ENCODE measurements around the gene KDM3A.

Gene KDM3A, protein sequence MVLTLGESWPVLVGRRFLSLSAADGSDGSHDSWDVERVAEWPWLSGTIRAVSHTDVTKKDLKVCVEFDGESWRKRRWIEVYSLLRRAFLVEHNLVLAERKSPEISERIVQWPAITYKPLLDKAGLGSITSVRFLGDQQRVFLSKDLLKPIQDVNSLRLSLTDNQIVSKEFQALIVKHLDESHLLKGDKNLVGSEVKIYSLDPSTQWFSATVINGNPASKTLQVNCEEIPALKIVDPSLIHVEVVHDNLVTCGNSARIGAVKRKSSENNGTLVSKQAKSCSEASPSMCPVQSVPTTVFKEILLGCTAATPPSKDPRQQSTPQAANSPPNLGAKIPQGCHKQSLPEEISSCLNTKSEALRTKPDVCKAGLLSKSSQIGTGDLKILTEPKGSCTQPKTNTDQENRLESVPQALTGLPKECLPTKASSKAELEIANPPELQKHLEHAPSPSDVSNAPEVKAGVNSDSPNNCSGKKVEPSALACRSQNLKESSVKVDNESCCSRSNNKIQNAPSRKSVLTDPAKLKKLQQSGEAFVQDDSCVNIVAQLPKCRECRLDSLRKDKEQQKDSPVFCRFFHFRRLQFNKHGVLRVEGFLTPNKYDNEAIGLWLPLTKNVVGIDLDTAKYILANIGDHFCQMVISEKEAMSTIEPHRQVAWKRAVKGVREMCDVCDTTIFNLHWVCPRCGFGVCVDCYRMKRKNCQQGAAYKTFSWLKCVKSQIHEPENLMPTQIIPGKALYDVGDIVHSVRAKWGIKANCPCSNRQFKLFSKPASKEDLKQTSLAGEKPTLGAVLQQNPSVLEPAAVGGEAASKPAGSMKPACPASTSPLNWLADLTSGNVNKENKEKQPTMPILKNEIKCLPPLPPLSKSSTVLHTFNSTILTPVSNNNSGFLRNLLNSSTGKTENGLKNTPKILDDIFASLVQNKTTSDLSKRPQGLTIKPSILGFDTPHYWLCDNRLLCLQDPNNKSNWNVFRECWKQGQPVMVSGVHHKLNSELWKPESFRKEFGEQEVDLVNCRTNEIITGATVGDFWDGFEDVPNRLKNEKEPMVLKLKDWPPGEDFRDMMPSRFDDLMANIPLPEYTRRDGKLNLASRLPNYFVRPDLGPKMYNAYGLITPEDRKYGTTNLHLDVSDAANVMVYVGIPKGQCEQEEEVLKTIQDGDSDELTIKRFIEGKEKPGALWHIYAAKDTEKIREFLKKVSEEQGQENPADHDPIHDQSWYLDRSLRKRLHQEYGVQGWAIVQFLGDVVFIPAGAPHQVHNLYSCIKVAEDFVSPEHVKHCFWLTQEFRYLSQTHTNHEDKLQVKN (N-terminal part only)

DNA sequence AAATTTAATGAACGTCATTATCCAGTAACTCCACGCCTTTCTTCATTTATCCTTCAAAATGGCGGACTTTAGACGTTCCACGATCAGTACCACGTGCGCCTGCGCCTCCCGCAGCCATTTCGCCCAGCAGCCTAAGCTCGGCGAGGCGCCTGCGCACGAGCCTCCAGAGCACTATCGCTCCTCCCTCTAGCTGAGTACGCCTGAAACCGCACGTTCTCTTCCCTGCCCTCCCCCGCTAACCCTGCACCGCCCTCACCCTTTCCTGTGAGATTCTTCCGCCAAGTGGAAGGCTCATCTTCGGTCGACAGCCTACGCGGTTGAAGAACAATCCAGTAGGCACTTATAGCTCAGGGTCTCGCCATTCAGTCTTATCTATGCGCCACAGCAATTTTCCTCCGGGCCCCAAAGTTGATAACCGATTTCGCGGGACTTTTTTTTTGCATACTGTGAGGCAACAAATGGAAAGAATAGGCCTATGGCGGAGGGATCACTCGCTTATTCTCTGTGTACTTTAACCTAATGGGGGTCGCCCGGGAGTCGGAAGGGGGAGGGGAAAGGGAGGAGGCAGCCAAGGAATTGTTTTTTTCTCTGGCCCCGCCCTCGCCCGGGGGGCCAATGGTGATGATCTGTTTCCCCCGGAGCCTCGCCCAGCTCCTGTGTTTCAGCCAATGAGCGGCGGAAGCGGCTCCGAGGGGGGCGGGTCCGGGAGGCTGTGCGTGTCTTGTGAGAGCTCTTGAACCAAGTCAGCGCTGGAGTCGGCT, at the start of gene KDM3A:
Gene KDM3A, plus strand, starts transcription at position 741 of the 761 bp plus-strand sequence. CDS start 677 bp downstream, outside the sequence.
- peak within 1 kb of the TSS; percentile 75 for H3K4me3 ChIP-seq (ENCODE audit: low read depth, low read length)
- DNase-seq (ENCODE audit: low read depth): peak; percentile 100
- TF ChIP-seq, protein P1, sequence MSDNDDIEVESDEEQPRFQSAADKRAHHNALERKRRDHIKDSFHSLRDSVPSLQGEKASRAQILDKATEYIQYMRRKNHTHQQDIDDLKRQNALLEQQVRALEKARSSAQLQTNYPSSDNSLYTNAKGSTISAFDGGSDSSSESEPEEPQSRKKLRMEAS (IDR thresholded peaks at IDR 0.05; ENCODE audit: low read depth, low read length): peak; percentile 100
- TF ChIP-seq, protein P2, sequence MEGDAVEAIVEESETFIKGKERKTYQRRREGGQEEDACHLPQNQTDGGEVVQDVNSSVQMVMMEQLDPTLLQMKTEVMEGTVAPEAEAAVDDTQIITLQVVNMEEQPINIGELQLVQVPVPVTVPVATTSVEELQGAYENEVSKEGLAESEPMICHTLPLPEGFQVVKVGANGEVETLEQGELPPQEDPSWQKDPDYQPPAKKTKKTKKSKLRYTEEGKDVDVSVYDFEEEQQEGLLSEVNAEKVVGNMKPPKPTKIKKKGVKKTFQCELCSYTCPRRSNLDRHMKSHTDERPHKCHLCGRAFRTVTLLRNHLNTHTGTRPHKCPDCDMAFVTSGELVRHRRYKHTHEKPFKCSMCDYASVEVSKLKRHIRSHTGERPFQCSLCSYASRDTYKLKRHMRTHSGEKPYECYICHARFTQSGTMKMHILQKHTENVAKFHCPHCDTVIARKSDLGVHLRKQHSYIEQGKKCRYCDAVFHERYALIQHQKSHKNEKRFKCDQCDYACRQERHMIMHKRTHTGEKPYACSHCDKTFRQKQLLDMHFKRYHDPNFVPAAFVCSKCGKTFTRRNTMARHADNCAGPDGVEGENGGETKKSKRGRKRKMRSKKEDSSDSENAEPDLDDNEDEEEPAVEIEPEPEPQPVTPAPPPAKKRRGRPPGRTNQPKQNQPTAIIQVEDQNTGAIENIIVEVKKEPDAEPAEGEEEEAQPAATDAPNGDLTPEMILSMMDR (IDR thresholded peaks at IDR 0.05; ENCODE audit: low read depth, low read length): no peak
- peak; percentile 99 for TF ChIP-seq MYC (IDR thresholded peaks at IDR 0.05; ENCODE audit: low read depth, low read length)
- TF ChIP-seq POLR2A (IDR thresholded peaks at IDR 0.05; ENCODE audit: extremely low read depth, insufficient read length): no peak

DNA sequence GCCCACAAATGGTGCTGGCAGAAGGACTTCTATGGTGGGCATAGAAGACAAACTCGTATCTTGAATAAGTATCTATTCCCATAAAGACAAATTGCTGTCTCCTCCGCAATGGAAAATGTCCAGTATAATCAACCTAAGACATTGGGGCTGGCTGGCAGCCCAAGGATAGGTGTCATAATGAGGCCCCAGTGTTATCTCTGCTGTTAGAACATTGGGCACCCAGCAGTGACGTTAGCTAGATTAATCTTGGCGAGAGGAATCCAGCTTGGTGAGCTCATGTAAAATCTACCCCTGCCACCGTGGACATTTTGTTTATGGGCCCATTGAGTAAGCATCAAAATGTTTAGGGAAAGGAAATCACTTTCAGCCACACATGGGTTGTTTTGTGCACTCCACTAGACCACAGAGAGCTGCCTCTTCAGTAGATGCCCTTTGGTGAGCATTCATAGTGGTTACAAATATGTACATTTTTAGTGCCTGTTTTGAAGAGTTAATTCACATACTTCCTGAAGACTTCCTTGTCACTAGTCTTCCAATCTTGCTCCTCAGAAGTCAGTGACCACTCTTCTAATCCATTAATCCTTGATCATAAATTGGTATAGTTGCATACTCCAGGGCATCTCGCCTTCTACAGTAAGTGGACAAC, 48.2 kb upstream of the KDM3A start:
- no peak overlapping the region for H3K4me3 ChIP-seq (ENCODE audit: low read depth, low read length)
- no peak for DNase-seq (ENCODE audit: low read depth)
- TF ChIP-seq, protein P2 (IDR thresholded peaks at IDR 0.05; ENCODE audit: low read depth, low read length): no peak
- TF ChIP-seq POLR2A (IDR thresholded peaks at IDR 0.05; ENCODE audit: extremely low read depth, insufficient read length) (no peak), MYC (IDR thresholded peaks at IDR 0.05; ENCODE audit: low read depth, low read length) (no peak)
- TF ChIP-seq, protein P1 (IDR thresholded peaks at IDR 0.05; ENCODE audit: low read depth, low read length): no peak

DNA sequence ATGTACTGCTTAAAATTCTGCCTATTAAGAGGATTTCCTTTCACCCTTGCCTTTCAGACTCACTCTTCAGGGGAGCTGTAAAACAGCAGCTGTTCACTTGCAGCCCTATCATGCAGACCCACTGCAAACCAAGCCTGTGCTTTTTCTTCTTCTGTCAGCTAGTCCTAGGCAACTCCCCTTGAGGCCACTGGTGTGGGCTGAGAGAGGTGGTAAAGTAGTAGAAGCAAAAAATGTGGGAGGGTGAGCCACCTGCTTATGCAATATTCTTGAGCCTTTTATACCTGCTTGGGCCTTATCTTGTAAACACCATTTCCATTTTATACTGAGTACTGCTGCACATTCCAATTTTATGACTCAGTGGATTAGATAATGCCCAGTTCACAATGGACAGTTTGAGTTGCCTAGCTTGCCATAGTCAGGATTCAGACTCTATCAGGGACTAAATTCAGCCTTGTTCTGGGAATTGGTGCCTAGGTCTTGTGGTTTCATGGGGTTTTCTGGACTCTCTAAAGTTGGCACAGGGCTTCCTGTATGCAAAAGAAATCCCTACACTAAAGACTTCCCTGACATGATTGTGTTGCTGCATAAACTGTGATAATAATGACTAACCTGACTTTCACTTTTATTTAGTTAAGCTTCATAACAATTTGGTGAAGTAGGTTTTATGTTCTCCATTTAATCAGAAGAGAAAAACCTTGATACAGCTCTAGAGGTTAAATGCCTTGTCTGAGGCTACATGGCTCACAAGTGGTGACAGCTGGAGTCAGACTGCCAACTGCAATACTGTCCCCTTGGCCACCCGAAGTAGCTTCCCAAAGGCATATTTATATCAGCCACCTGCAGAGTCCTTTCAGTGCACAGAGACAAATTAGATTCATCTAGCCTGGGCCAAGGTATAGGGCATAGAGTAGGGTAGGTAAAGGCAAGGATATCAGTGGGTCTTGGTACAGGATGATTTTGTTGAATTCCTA, 47.4 kb upstream of the KDM3A start:
- TF ChIP-seq, protein P1 (IDR thresholded peaks at IDR 0.05; ENCODE audit: low read depth, low read length): no peak
- TF ChIP-seq, protein P2 (IDR thresholded peaks at IDR 0.05; ENCODE audit: low read depth, low read length): no peak
- TF ChIP-seq POLR2A (IDR thresholded peaks at IDR 0.05; ENCODE audit: extremely low read depth, insufficient read length) (no peak), MYC (IDR thresholded peaks at IDR 0.05; ENCODE audit: low read depth, low read length) (no peak)
- no peak overlapping the region for H3K4me3 ChIP-seq (ENCODE audit: low read depth, low read length)
- no peak for DNase-seq (ENCODE audit: low read depth)

DNA sequence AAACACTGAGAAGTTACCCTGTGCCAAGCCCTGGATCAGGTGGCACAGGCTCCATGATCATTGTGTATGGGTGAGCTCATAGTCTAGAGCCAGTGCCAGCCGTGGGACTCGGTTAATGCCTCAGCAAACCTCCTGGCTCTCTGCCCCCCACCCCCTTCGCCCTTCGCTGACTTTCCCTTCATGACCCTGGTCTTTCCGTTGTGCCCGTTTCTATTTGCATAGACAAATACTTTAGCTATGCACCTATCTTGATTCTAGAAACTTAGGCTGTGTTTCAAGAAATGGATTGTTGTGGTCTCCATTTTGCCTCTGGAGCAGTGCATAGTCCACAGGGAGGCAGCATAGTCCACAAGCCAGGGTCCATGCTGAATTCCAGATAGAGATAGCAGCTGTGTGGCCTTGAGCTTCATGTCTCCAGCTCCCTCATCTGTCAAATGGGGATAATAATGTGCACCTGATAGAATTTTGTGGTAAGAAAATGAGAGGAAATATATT, 44.8 kb upstream of the KDM3A start:
- DNase-seq (ENCODE audit: low read depth): peak; percentile 49
- TF ChIP-seq, protein P2 (IDR thresholded peaks at IDR 0.05; ENCODE audit: low read depth, low read length): peak; percentile 42
- TF ChIP-seq, protein P1 (IDR thresholded peaks at IDR 0.05; ENCODE audit: low read depth, low read length): no peak
- no peak overlapping the region for H3K4me3 ChIP-seq (ENCODE audit: low read depth, low read length)

Data from NB4 (cell line).